Mesothelial cell of epicardium (in vitro differentiated cells): ENCODE data around the gene TTC28. TPM values are rescaled to one million over a fixed set of nuclear protein-coding genes. Genes with fewer than 3 reads are reported as not detected.
A peak's percentile ranks its signal among the peaks of the same experiment; 100 is the strongest.

Source experiments
- DNase-seq, 2 experiments: peaks; one replicate each; pipeline ENCODE4 v3.0.0; 2021; ENCODE audit warnings: low spot score in 2 of 2; ENCODE audit not compliant: unreplicated experiment in 2 of 2
- H3K27ac Mint-ChIP-seq: 2 replicates; pipeline ENCODE4 v1.8.0; 2021; ENCODE audit warnings: mixed read lengths
- H3K27me3 Mint-ChIP-seq: 2 replicates; pipeline ENCODE4 v1.8.0; 2021; ENCODE audit warnings: low read depth, mixed read lengths
- H3K36me3 Mint-ChIP-seq: 2 replicates; pipeline ENCODE4 v1.8.0; 2021; ENCODE audit warnings: mixed read lengths
- H3K4me1 Mint-ChIP-seq: 2 replicates; pipeline ENCODE4 v1.8.0; 2021; ENCODE audit warnings: mixed read lengths
- H3K4me3 Mint-ChIP-seq: 2 replicates; pipeline ENCODE4 v1.8.0; 2021; ENCODE audit warnings: mild to moderate bottlenecking, moderate library complexity, mixed read lengths
- H3K9me3 Mint-ChIP-seq: 2 replicates; pipeline ENCODE4 v1.8.0; 2021; ENCODE audit warnings: mixed read lengths
- total RNA-seq: library from RNA; stranded (reverse); gene quantifications from 3 replicates; pipeline ENCODE4 v1.2.1, GENCODE V29; 2021
- TF ChIP-seq, protein P1 (sequence below): fragments of 200-600 bp; sonication (generic); IDR thresholded peaks from one replicate; pipeline ENCODE4 v1.5.0; 2021; ENCODE audit warnings: antibody characterized with exemption; ENCODE audit not compliant: unreplicated experiment

Gene TTC28
- total RNA-seq, 1 donor from 2014 or later: 95.9 TPM

DNA sequence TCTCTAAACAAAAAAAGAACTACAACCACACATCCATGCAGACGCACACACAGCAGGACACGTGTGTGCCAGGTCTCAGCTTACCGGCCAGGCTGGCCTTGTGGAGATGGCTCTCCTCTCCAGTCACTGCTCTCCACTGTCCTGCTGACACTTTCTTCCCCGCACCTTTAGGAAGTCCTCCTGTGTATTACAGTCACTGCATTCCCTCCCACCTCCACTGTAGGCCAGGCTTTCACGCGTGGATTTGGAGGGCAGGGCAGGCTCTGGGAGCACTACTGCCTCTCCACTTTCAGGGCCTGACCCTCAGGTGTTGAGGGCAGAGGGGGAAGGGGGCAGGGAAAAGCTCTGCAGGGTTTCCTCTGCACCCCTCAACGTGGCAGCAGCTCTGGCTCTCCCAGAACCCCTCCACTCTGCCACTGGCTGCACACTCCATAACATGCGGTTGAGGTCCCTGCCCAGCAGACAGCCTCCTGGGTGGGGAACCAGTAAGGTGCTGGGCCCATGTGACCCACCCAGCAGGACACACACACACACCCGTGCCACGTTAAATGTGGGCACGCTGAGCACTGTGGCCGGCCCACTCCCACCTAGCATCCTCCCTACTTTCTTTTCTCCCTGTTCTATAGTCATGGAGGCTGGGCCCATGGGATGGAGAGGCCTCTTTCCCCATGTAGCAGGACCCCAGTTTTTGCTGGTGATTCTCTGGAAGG is 653.6 kb downstream of the TTC28 start:
- peaks cover 4% of the 10 kb centered on the region for H3K36me3 Mint-ChIP-seq
- H3K27me3 Mint-ChIP-seq: no peaks in the 10 kb centered on the region
- no peak overlapping the region for H3K27ac Mint-ChIP-seq
- peaks cover 31% of the 10 kb centered on the region for H3K4me1 Mint-ChIP-seq
- TF ChIP-seq, protein P1, sequence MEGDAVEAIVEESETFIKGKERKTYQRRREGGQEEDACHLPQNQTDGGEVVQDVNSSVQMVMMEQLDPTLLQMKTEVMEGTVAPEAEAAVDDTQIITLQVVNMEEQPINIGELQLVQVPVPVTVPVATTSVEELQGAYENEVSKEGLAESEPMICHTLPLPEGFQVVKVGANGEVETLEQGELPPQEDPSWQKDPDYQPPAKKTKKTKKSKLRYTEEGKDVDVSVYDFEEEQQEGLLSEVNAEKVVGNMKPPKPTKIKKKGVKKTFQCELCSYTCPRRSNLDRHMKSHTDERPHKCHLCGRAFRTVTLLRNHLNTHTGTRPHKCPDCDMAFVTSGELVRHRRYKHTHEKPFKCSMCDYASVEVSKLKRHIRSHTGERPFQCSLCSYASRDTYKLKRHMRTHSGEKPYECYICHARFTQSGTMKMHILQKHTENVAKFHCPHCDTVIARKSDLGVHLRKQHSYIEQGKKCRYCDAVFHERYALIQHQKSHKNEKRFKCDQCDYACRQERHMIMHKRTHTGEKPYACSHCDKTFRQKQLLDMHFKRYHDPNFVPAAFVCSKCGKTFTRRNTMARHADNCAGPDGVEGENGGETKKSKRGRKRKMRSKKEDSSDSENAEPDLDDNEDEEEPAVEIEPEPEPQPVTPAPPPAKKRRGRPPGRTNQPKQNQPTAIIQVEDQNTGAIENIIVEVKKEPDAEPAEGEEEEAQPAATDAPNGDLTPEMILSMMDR: no peak
- no peak overlapping the region for H3K4me3 Mint-ChIP-seq
- H3K9me3 Mint-ChIP-seq: no peaks in the 10 kb centered on the region
- DNase-seq: peak in 1 of 2 experiments; percentile 32

DNA sequence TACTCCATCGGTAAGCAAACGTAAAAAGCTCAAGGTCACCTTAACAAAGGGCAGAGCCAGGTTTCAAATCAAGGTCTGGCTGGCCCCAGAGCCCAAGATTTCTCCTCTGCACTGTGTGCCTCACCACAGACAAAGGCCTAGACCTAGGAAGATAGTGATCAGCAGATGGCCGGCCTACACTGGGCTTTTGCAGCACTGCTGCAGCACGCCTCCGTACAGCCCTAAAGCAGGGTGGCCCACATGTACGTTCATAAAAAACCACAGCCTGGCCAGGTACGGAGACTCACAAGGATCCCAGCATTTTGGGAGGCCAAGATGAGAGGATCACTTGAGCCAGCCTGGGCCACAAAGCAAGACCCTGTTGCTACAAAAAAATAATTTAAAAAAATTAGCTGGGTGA is 654.3 kb downstream of the TTC28 start:
- Mint-ChIP-seq H3K27me3 (no peaks in the 10 kb centered on the region), H3K9me3 (no peaks in the 10 kb centered on the region), H3K36me3 (peaks cover 4% of the 10 kb centered on the region), H3K4me1 (peaks cover 31% of the 10 kb centered on the region), H3K4me3 (no peak overlapping the region), H3K27ac (no peak overlapping the region)
- TF ChIP-seq, protein P1: no peak
- peak in 1 of 2 experiments; percentile 10 for DNase-seq

DNA sequence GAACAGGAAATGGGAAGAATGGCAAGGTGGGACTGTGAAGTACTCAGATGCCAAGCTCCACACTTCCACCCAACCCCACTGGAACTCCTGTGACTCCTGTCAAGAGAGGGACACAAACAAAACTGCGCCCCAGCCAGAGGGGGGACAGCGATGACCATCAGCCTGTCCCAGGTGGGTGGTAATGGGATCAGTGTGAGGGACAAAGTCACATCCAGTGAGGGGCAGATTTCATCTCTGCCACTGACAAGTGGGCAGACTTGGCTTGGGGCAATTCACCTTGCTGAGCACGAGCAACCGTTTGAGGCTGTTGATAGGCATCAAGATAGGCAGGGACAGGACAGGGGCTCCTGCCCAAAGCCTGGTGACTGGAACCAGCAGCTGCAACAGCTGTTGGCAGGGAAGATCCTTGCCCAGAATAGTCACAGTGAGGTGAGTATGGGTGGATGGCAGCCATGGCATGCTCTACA is 655.2 kb downstream of the TTC28 start:
- H3K9me3 Mint-ChIP-seq: no peaks in the 10 kb centered on the region
- H3K4me1 Mint-ChIP-seq: peaks cover 33% of the 10 kb centered on the region
- no peak overlapping the region for H3K4me3 Mint-ChIP-seq
- no peak overlapping the region for H3K27ac Mint-ChIP-seq
- peaks cover 4% of the 10 kb centered on the region for H3K36me3 Mint-ChIP-seq
- H3K27me3 Mint-ChIP-seq: no peaks in the 10 kb centered on the region
- TF ChIP-seq, protein P1: no peak
- peak in 1 of 2 experiments; percentile 17 for DNase-seq

DNA sequence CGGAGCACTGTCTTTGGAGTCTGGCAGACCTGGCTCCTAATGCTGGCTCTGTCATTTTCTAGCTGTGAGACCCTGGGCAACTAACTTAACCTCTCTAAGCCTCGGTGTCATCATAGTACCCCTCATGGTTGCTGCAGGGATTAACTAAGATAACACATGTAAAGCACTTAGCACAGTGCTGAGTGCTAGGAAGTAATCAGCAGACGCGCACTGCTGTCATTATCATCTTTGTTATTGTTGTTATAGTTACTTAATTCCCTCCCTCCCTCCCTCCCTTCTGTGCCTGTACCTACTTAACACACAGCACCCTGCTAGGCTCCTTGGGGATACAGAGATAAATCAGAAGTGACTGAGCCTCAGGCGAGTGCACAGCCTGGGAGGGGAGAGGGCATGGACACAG is 655.9 kb downstream of the TTC28 start:
- Mint-ChIP-seq H3K27ac (no peak overlapping the region), H3K9me3 (no peaks in the 10 kb centered on the region), H3K36me3 (peaks cover 4% of the 10 kb centered on the region), H3K4me3 (no peak overlapping the region), H3K27me3 (no peaks in the 10 kb centered on the region), H3K4me1 (peaks cover 27% of the 10 kb centered on the region)
- DNase-seq: no peak
- TF ChIP-seq, protein P1: no peak

DNA sequence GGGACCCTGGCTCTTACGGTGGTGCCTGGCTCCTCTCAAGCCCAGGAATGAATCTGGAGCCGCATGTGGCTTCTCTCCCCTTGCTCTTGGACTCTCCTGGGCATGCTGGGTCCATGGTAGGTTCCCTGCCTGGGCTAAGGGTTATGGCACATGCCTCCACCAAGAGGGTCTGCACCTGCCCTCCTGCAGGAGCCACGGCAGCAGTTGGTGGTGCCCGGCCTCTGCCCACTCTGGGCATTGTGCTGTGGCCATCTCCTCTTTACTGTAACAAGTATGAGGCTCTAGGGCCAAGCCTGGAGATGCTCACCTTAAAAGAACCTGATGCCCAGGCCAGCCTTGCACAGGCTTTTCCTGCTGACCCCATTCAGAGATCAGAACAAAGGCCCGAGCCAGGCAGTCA is 656.6 kb downstream of the TTC28 start:
- peak in 1 of 2 experiments; percentile 26 for DNase-seq
- TF ChIP-seq, protein P1: no peak

More for the DNA sequence above, 656.6 kb downstream of the TTC28 start:
- Mint-ChIP-seq H3K36me3 (peaks cover 4% of the 10 kb centered on the region), H3K4me3 (no peak overlapping the region), H3K9me3 (no peaks in the 10 kb centered on the region), H3K27me3 (no peaks in the 10 kb centered on the region), H3K4me1 (peaks cover 22% of the 10 kb centered on the region), H3K27ac (no peak overlapping the region)
